G401.6 (cell line): ENCODE results near the gene SLC44A2.
A peak's percentile ranks its signal among the peaks of the same experiment; 100 is the strongest.

Experiments used
- FAIRE-seq: peaks from 2 replicates; lab custom pipeline; 2012; peaks lifted over from hg19 to GRCh38; lab: Jason Lieb, UNC

SLC44A2 gene

GRCh38 chr19:10625003-10625761 lies at the start of gene SLC44A2:
SLC44A2 (plus strand) TSS chr19:10625553; CDS start chr19:10625634, 81 bp downstream.
- no peak for FAIRE-seq

GRCh38 chr19:10577951-10578350 lies 47.4 kb upstream of the SLC44A2 start:
- FAIRE-seq, result no peak

- peak; percentile 96 for FAIRE-seq
Observed at GRCh38 chr19:10580979-10581631, 44.2 kb upstream of the SLC44A2 start.

GRCh38 chr19:10582091-10582490 lies 43.3 kb upstream of the SLC44A2 start:
- FAIRE-seq, result no peak

GRCh38 chr19:10583036-10583776 lies 42.1 kb upstream of the SLC44A2 start:
- FAIRE-seq, result no peak

- FAIRE-seq, result no peak
Observed at GRCh38 chr19:10586396-10586795, 39.0 kb upstream of the SLC44A2 start.

- FAIRE-seq, result no peak
Observed at GRCh38 chr19:10587022-10587838, 38.1 kb upstream of the SLC44A2 start, which contains the start of gene AP1M2. AP1M2 (minus strand) TSS chr19:10587312; CDS start chr19:10587231, 81 bp downstream.

GRCh38 chr19:10587839-10588150 lies 37.6 kb upstream of the SLC44A2 start:
- FAIRE-seq, result no peak

GRCh38 chr19:10593148-10593547 lies 32.2 kb upstream of the SLC44A2 start:
- FAIRE-seq, result no peak

GRCh38 chr19:10593820-10594637 lies 31.3 kb upstream of the SLC44A2 start:
- FAIRE-seq, result no peak

- FAIRE-seq, result no peak
Observed at GRCh38 chr19:10600149-10600548, 25.2 kb upstream of the SLC44A2 start.

- FAIRE-seq, result no peak
Observed at GRCh38 chr19:10601999-10602329, 23.4 kb upstream of the SLC44A2 start.

GRCh38 chr19:10602330-10603083 lies 22.8 kb upstream of the SLC44A2 start:
- FAIRE-seq, result no peak

GRCh38 chr19:10603084-10603872 lies 22.1 kb upstream of the SLC44A2 start:
- no peak for FAIRE-seq

GRCh38 chr19:10603873-10604459 lies 21.4 kb upstream of the SLC44A2 start:
- FAIRE-seq, result peak; percentile 39

- no peak for FAIRE-seq
Observed at GRCh38 chr19:10604460-10604980, 20.8 kb upstream of the SLC44A2 start.

- FAIRE-seq, result no peak
Observed at GRCh38 chr19:10611907-10612306, 13.4 kb upstream of the SLC44A2 start.

- no peak for FAIRE-seq
Observed at GRCh38 chr19:10612499-10613119, 12.7 kb upstream of the SLC44A2 start.
